PC-3 (cell line): Measurements from ENCODE around the gene C1orf198. TPM values are rescaled to one million over a fixed set of nuclear protein-coding genes. Genes with fewer than 3 reads are reported as not detected.

ENCODE experiments used
- ATAC-seq: fragments of 200-7000 bp; cut with Tn5 transposase; 2 replicates; pipeline ENCODE4 v1.9.1; 2020; ENCODE audit warnings: mild to moderate bottlenecking, moderate library complexity
- BruUV-seq: library from RNA; stranded (reverse); fragments of 400-500 nt; replicated peaks from 2 replicates; lab custom pipeline; 2021; lab: Mats Ljungman, UMichigan
- CTCF ChIA-PET: fragments of 300-600 bp; sonication (Branson Sonifier 250); formaldehyde crosslinking; loops from one replicate; lab custom pipeline; 2022; ENCODE audit warnings: antibody characterized with exemption; lab: Charles Lee
- POLR2A ChIA-PET: fragments of 300-600 bp; sonication (Branson Sonifier 250); formaldehyde crosslinking; loops from one replicate; lab custom pipeline; 2022; ENCODE audit warnings: antibody characterized with exemption; ENCODE audit not compliant: unreplicated experiment; lab: Charles Lee
- DNase-seq: peaks from one replicate; pipeline ENCODE4 v3.0.0-alpha.2; 2015
- H2AFZ ChIP-seq: fragments of 300-600 bp; sonication (generic); 2 replicates; pipeline ENCODE4 v1.6.0; 2016; ENCODE audit warnings: antibody characterized with exemption, low read length
- H3F3A ChIP-seq: fragments of 300-600 bp; sonication (generic); one replicate; pipeline ENCODE4 v1.6.0; 2017; ENCODE audit warnings: antibody characterized with exemption, low read length, control low read depth, mild to moderate bottlenecking; ENCODE audit not compliant: unreplicated experiment
- H3K27ac ChIP-seq: fragments of 300-600 bp; sonication (generic); 2 replicates; pipeline ENCODE4 v1.5.1; 2016; ENCODE audit warnings: mild to moderate bottlenecking, low read length
- H3K27me3 ChIP-seq: fragments of 300-600 bp; sonication (generic); 2 replicates; pipeline ENCODE4 v1.6.1; 2016; ENCODE audit warnings: low read length, mixed read lengths
- H3K36me3 ChIP-seq: fragments of 300-600 bp; sonication (generic); 2 replicates; pipeline ENCODE4 v1.6.1; 2016; ENCODE audit warnings: low read depth, mixed run types, low read length, mixed read lengths
- H3K4me1 ChIP-seq: fragments of 300-600 bp; sonication (generic); 2 replicates; pipeline ENCODE4 v1.5.1; 2016; ENCODE audit warnings: low read length; ENCODE audit not compliant: insufficient read depth
- H3K4me2 ChIP-seq: fragments of 300-600 bp; sonication (generic); 2 replicates; pipeline ENCODE4 v1.6.0; 2016; ENCODE audit warnings: low read length
- H3K4me3 ChIP-seq: fragments of 300-600 bp; sonication (generic); 2 replicates; pipeline ENCODE4 v1.5.1; 2016; ENCODE audit warnings: mild to moderate bottlenecking, low read length, mixed read lengths
- H3K79me2 ChIP-seq: fragments of 300-600 bp; sonication (generic); 2 replicates; pipeline ENCODE4 v1.6.1; 2017; ENCODE audit warnings: low read length, mixed read lengths
- H3K9ac ChIP-seq: fragments of 300-600 bp; sonication (generic); 2 replicates; pipeline ENCODE4 v1.6.0; 2016; ENCODE audit warnings: mild to moderate bottlenecking, low read length
- H3K9me2 ChIP-seq: fragments of 300-600 bp; sonication (generic); replicated peaks from 2 replicates; pipeline ENCODE4 v1.6.1; 2016; ENCODE audit warnings: mixed run types, low read length, mixed read lengths
- H3K9me3 ChIP-seq: fragments of 300-600 bp; sonication (generic); 2 replicates; pipeline ENCODE4 v1.6.1; 2016; ENCODE audit warnings: low read length, mixed read lengths
- H4K20me1 ChIP-seq: fragments of 300-600 bp; sonication (generic); 2 replicates; pipeline ENCODE4 v1.6.1; 2016; ENCODE audit warnings: low read length, mixed read lengths
- EZH2 ChIP-seq: fragments of 300-600 bp; sonication (generic); IDR thresholded peaks from one replicate; pipeline ENCODE4 v1.6.1; 2017; ENCODE audit warnings: antibody characterized with exemption, mild to moderate bottlenecking, low read length; ENCODE audit not compliant: unreplicated experiment
- EZH2phosphoT487 ChIP-seq: fragments of 300-600 bp; sonication (generic); IDR thresholded peaks from 2 replicates; pipeline ENCODE4 v1.6.1; 2018; ENCODE audit warnings: mild to moderate bottlenecking, antibody characterized with exemption, low read length, borderline replicate concordance
- intact Hi-C: fragments of 100-400 bp; cut with micrococcal nuclease; formaldehyde crosslinking; loops from 2 replicates; pipeline ENCODE4 v1.9.0; 2023
- total RNA-seq: library from RNA; depleted of rRNA; stranded (reverse); fragments of >200 nt; gene quantifications from 2 replicates; pipeline ENCODE4 v1.2.3, GENCODE V29; 2014
- TF ChIP-seq, protein P1 (sequence below): fragments of 300-600 bp; sonication (generic); conservative IDR thresholded peaks from 2 replicates; pipeline ENCODE4 v1.5.1; 2017; ENCODE audit warnings: antibody characterized with exemption, low read depth, mild to moderate bottlenecking, low read length

The C1orf198 gene
- total RNA-seq, 1 experiment from 2014 or later: 24.8 TPM

DNA sequence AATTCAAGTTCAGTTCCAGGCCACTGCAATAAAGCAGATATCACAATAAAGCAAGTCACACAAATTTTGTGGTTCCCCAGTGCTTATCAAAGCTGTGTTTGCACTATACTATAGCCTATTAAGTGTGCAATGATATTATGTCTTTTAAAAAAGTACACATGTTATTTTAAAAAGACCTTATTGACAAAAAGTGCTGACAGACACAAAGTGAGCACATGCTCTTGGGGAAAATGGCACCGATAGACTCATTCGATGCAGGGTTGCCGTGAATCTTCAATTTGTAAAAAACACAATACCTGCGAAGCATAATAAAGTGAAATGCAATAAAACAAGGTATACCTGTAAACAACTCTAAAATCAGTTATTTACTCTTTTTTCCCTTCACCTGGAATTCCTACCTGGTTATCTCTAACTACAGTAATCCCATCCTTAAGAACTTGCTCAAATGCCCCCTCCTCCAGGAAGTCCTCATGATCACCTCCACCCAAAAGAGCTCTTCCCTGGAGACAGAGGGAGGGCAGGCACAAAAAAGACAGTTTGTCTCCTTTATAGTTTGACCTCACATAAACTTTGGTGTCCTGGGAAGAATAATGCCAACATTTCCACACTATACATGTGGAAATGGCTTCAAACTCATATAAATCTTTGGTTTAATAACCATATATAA, 9.7 kb upstream of the C1orf198 start:
- no peaks in the 10 kb centered on the region for H3K9me2 ChIP-seq
- H3K27ac ChIP-seq: no peak overlapping the region
- no peaks in the 10 kb centered on the region for H4K20me1 ChIP-seq
- CTCF ChIA-PET: no interaction called here
- DNase-seq: no peak
- no peaks in the 10 kb centered on the region for H3K79me2 ChIP-seq
- intact Hi-C loops: no loop called here
- no peak overlapping the region for H2AFZ ChIP-seq
- H3K4me1 ChIP-seq: no peaks in the 10 kb centered on the region
- no peaks in the 10 kb centered on the region for H3F3A ChIP-seq
- ATAC-seq: no peak
- no TSS peak for BruUV-seq
- no peak overlapping the region for H3K9ac ChIP-seq
- no peaks in the 10 kb centered on the region for H3K9me3 ChIP-seq
- no peak overlapping the region for H3K4me2 ChIP-seq
- peaks cover 30% of the 10 kb centered on the region for H3K27me3 ChIP-seq
- POLR2A ChIA-PET: no interaction called here
- no peak overlapping the region for H3K4me3 ChIP-seq
- TF ChIP-seq, protein P1, sequence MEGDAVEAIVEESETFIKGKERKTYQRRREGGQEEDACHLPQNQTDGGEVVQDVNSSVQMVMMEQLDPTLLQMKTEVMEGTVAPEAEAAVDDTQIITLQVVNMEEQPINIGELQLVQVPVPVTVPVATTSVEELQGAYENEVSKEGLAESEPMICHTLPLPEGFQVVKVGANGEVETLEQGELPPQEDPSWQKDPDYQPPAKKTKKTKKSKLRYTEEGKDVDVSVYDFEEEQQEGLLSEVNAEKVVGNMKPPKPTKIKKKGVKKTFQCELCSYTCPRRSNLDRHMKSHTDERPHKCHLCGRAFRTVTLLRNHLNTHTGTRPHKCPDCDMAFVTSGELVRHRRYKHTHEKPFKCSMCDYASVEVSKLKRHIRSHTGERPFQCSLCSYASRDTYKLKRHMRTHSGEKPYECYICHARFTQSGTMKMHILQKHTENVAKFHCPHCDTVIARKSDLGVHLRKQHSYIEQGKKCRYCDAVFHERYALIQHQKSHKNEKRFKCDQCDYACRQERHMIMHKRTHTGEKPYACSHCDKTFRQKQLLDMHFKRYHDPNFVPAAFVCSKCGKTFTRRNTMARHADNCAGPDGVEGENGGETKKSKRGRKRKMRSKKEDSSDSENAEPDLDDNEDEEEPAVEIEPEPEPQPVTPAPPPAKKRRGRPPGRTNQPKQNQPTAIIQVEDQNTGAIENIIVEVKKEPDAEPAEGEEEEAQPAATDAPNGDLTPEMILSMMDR: no peak
- TF ChIP-seq EZH2phosphoT487 (no peak), EZH2 (no peak)
- H3K36me3 ChIP-seq: no peaks in the 10 kb centered on the region

- H3K9ac ChIP-seq: no peak overlapping the region
- no peak overlapping the region for H3K4me2 ChIP-seq
- no peak overlapping the region for H3K27ac ChIP-seq
- no peaks in the 10 kb centered on the region for H3K9me2 ChIP-seq
- intact Hi-C loops: no loop called here
- no peaks in the 10 kb centered on the region for H3K9me3 ChIP-seq
- no TSS peak for BruUV-seq
- ChIA-PET POLR2A (no interaction called here), CTCF (no interaction called here)
- H3F3A ChIP-seq: no peaks in the 10 kb centered on the region
- ATAC-seq: no peak
- peaks cover 23% of the 10 kb centered on the region for H3K27me3 ChIP-seq
- H2AFZ ChIP-seq: no peak overlapping the region
- DNase-seq: no peak
- no peak overlapping the region for H3K4me3 ChIP-seq
- TF ChIP-seq, protein P1: no peak
- TF ChIP-seq EZH2: no peak
- TF ChIP-seq EZH2phosphoT487: no peak
- no peaks in the 10 kb centered on the region for H3K4me1 ChIP-seq
- no peaks in the 10 kb centered on the region for H4K20me1 ChIP-seq
- no peaks in the 10 kb centered on the region for H3K36me3 ChIP-seq
- no peaks in the 10 kb centered on the region for H3K79me2 ChIP-seq
Measured at GRCh38 chr1:230877146-230877923, 9.0 kb upstream of the C1orf198 start.

DNA sequence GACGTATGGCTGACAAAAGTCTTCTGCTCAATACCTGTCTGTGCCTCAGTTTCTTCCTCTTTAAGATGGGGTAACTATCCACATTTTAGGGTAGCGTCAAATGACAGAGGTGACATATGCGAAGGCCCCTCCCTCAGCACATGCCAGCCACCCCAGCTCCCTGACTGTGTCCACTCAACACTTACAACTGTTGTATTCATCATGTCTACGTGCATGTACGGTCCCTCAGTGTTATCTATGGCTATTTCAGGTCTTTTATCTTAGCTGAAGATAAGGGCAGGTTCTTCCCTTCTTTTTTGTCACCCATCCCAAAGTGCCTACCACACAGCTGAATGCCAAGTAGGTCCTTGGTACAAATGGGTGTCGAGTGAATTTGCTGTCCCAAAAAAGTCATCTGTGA, 8.3 kb upstream of the C1orf198 start:
- H3K9me3 ChIP-seq: no peaks in the 10 kb centered on the region
- peaks cover 18% of the 10 kb centered on the region for H3K27me3 ChIP-seq
- H3K36me3 ChIP-seq: no peaks in the 10 kb centered on the region
- TF ChIP-seq, protein P1: no peak
- TF ChIP-seq EZH2phosphoT487 (no peak), EZH2 (no peak)
- BruUV-seq: no TSS peak
- ChIA-PET POLR2A (no interaction called here), CTCF (no interaction called here)
- H3K9ac ChIP-seq: no peak overlapping the region
- H3K27ac ChIP-seq: no peak overlapping the region
- no peaks in the 10 kb centered on the region for H3K4me1 ChIP-seq
- ATAC-seq: no peak
- intact Hi-C loops: no loop called here
- no peaks in the 10 kb centered on the region for H3K79me2 ChIP-seq
- H2AFZ ChIP-seq: no peak overlapping the region
- no peaks in the 10 kb centered on the region for H3K9me2 ChIP-seq
- no peak overlapping the region for H3K4me3 ChIP-seq
- no peak overlapping the region for H3K4me2 ChIP-seq
- no peak for DNase-seq
- H4K20me1 ChIP-seq: no peaks in the 10 kb centered on the region
- H3F3A ChIP-seq: no peaks in the 10 kb centered on the region
